Measurements from ENCODE around the gene BEND5. TPM values are rescaled to one million over a fixed set of nuclear protein-coding genes. Genes with fewer than 3 reads are reported as not detected.

Gene BEND5
- polyA plus RNA-seq, 6 donors from 2014 or later: 38.1 to 62.9 (median 48.8) TPM

DNA sequence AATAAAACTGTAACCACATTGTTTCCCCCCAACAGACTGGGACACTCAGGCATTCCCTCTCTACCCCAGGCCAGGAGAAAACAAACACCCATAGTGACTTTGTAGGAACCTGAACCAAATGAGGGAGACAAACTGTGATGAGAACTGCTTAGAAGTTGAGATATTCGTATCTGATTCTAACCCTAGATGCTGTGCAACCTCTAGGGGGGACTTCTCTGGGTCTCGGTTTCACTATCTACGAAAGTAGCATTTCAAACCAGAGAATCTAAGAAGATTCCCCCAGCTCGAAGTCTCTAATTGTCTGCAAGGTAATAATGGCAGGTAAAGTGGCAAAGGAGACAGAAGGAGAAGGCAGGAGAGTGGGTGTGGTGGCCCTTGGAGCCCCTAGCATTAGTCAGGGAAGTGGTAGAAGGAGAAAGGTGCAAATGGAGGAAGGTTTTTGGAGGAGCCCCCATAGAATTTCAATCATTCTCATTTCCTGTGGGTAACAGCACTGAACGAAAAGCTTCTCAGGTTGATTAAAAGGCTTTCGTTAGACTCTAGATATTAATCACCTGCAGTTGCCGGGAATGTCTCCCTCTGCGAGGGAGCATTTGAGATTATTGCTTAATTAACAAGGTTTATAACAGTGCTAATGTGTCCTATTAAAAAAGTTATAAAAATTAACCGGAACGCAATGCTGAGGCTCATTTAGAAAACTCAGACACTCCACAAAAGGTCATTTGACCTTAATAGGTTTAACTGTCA lies 46.4 kb downstream of the BEND5 start:
- Mint-ChIP-seq H3K4me3 (no peak overlapping the region), H3K27ac (peak overlapping the region in 4 of 6 donors; percentile 13 to 51 (median 32)), H3K4me1 (peaks cover 0 to 11% (median 5%) of the 10 kb centered on the region in 3 donors), H3K27me3 (no peaks in the 10 kb centered on the region), H3K9me3 (no peaks in the 10 kb centered on the region), H3K36me3 (peaks cover 24 to 31% of the 10 kb centered on the region in 2 donors)
- ATAC-seq (ENCODE audit: low read depth in 2 of 2) (no peak), DNase-seq (no peak)

- H3K27ac Mint-ChIP-seq: no peak overlapping the region
- H3K27me3 Mint-ChIP-seq: no peaks in the 10 kb centered on the region
- no peak overlapping the region for H3K4me3 Mint-ChIP-seq
- no peak for DNase-seq
- no peak for ATAC-seq (ENCODE audit: low read depth in 2 of 2)
- no peaks in the 10 kb centered on the region for H3K9me3 Mint-ChIP-seq
- peaks cover 0 to 4% (median 0%) of the 10 kb centered on the region in 3 donors for H3K4me1 Mint-ChIP-seq
- peaks cover 10 to 20% of the 10 kb centered on the region in 2 donors for H3K36me3 Mint-ChIP-seq
These were observed 48.1 kb downstream of the BEND5 start for GRCh38 chr1:48728584-48728983.

- H3K9me3 Mint-ChIP-seq: no peaks in the 10 kb centered on the region
- no peak for ATAC-seq (ENCODE audit: low read depth in 2 of 2)
- H3K27ac Mint-ChIP-seq: no peak overlapping the region
- H3K4me3 Mint-ChIP-seq: no peak overlapping the region
- H3K27me3 Mint-ChIP-seq: no peaks in the 10 kb centered on the region
- H3K4me1 Mint-ChIP-seq: peaks cover 0 to 4% (median 0%) of the 10 kb centered on the region in 3 donors
- H3K36me3 Mint-ChIP-seq: peaks cover 10 to 20% of the 10 kb centered on the region in 2 donors
- no peak for DNase-seq
These were observed 50.0 kb downstream of the BEND5 start for GRCh38 chr1:48726557-48727215.

GRCh38 chr1:48726139-48726538 lies 50.6 kb downstream of the BEND5 start:
- Mint-ChIP-seq H3K27ac (no peak overlapping the region), H3K9me3 (no peaks in the 10 kb centered on the region), H3K4me3 (no peak overlapping the region), H3K4me1 (peaks cover 0 to 4% (median 0%) of the 10 kb centered on the region in 3 donors), H3K27me3 (no peaks in the 10 kb centered on the region), H3K36me3 (peaks cover 10 to 20% of the 10 kb centered on the region in 2 donors)
- ATAC-seq (ENCODE audit: low read depth in 2 of 2) (no peak), DNase-seq (no peak)

DNA sequence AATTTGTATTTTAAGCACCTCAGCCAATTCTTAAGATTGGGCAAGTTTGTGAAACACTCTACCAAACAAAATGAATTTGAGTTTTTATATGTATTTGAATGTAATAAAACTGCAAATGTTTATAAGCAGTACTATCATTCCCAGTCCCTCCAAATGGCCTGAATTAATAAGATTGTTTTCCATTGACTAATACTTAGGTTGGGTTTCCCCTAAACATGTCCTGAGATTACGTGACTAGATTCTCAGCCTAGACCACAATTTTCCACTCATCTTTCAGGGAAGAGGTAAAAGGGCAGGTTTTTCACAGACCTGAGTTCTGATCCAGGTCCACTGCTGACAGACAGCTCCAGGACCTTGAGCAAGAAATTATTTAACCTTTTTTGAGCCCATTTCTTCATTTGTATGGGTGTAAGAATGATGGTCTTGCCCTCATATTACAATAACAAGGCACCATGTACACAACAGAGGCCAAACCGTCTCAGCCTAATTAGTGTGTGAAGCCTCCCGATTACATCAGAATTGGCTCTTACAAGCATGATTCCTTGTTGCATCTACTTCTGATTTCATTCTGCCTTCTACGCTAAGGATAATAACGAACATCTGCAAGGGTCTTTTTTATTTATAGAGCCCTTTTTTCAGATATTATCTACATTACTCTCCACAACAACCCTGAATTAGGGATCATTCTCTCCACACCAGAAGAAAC lies 51.2 kb downstream of the BEND5 start:
- Mint-ChIP-seq H3K27ac (no peak overlapping the region), H3K27me3 (no peaks in the 10 kb centered on the region), H3K4me3 (no peak overlapping the region), H3K36me3 (peaks cover 10 to 20% of the 10 kb centered on the region in 2 donors), H3K9me3 (no peaks in the 10 kb centered on the region), H3K4me1 (peaks cover 3 to 5% (median 4%) of the 10 kb centered on the region in 3 donors)
- ATAC-seq (ENCODE audit: low read depth in 2 of 2): no peak
- DNase-seq: no peak

- H3K4me3 Mint-ChIP-seq: no peak overlapping the region
- no peaks in the 10 kb centered on the region for H3K27me3 Mint-ChIP-seq
- no peaks in the 10 kb centered on the region for H3K36me3 Mint-ChIP-seq
- DNase-seq: no peak
- H3K4me1 Mint-ChIP-seq: peaks cover 0 to 6% (median 5%) of the 10 kb centered on the region in 3 donors
- no peak for ATAC-seq (ENCODE audit: low read depth in 2 of 2)
- H3K9me3 Mint-ChIP-seq: no peaks in the 10 kb centered on the region
- H3K27ac Mint-ChIP-seq: peak overlapping the region in 2 of 6 donors; percentile 55 to 82
These were observed 55.8 kb downstream of the BEND5 start for GRCh38 chr1:48720929-48721328.

GRCh38 chr1:48718705-48719104 lies 58.0 kb downstream of the BEND5 start:
- ATAC-seq (ENCODE audit: low read depth in 2 of 2) (no peak), DNase-seq (no peak)
- Mint-ChIP-seq H3K4me1 (peaks cover 3 to 6% (median 5%) of the 10 kb centered on the region in 3 donors), H3K9me3 (no peaks in the 10 kb centered on the region), H3K27ac (peak overlapping the region in 1 of 6 donors; percentile 36), H3K27me3 (no peaks in the 10 kb centered on the region), H3K4me3 (no peak overlapping the region), H3K36me3 (no peaks in the 10 kb centered on the region)

GRCh38 chr1:48718116-48718630 lies 58.5 kb downstream of the BEND5 start:
- peak overlapping the region in 1 of 6 donors; percentile 23 for H3K27ac Mint-ChIP-seq
- H3K27me3 Mint-ChIP-seq: no peaks in the 10 kb centered on the region
- H3K9me3 Mint-ChIP-seq: no peaks in the 10 kb centered on the region
- DNase-seq (no peak), ATAC-seq (ENCODE audit: low read depth in 2 of 2) (no peak)
- H3K4me1 Mint-ChIP-seq: peaks cover 3 to 6% (median 5%) of the 10 kb centered on the region in 3 donors
- no peaks in the 10 kb centered on the region for H3K36me3 Mint-ChIP-seq
- no peak overlapping the region for H3K4me3 Mint-ChIP-seq

- Mint-ChIP-seq H3K27ac (peak overlapping the region in 1 of 6 donors; percentile 46), H3K36me3 (no peaks in the 10 kb centered on the region)
These were observed 59.6 kb downstream of the BEND5 start for GRCh38 chr1:48717082-48717481.

GRCh38 chr1:48715921-48716320 lies 60.8 kb downstream of the BEND5 start:
- Mint-ChIP-seq H3K27me3 (no peaks in the 10 kb centered on the region), H3K4me1 (peaks cover 3 to 6% (median 4%) of the 10 kb centered on the region in 3 donors), H3K36me3 (no peaks in the 10 kb centered on the region), H3K4me3 (no peak overlapping the region), H3K9me3 (no peaks in the 10 kb centered on the region), H3K27ac (no peak overlapping the region)
- no peak for ATAC-seq (ENCODE audit: low read depth in 2 of 2)
- no peak for DNase-seq

More at GRCh38 chr1:48717082-48717481, 59.6 kb downstream of the BEND5 start:
- H3K27me3 Mint-ChIP-seq: no peaks in the 10 kb centered on the region
- no peak overlapping the region for H3K4me3 Mint-ChIP-seq
- ATAC-seq (ENCODE audit: low read depth in 2 of 2) (no peak), DNase-seq (no peak)
- no peaks in the 10 kb centered on the region for H3K9me3 Mint-ChIP-seq
- H3K4me1 Mint-ChIP-seq: peaks cover 3 to 6% (median 5%) of the 10 kb centered on the region in 3 donors

DNA sequence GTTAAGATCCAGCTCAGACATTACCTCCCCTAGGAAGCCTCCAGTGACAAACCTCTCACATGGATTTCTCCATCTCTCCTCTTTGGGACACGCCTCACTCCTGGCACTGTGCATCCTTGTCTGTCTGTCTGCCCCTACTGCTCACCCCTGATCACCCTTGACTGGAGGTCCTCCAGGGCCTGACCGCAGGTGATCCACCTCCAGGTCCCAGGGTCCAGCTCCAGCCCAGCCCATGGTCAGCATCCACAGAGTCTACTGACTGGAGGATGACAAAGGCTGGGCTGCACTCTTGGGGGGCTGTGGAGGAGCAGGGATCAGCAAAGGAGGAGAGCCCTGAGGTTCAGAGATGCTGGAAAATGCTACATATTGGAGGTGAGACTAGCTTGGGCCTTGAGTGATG lies 65.8 kb downstream of the BEND5 start:
- Mint-ChIP-seq H3K4me3 (no peak overlapping the region), H3K27me3 (no peaks in the 10 kb centered on the region), H3K36me3 (no peaks in the 10 kb centered on the region), H3K27ac (no peak overlapping the region), H3K4me1 (peaks cover 0 to 3% (median 0%) of the 10 kb centered on the region in 3 donors), H3K9me3 (no peaks in the 10 kb centered on the region)
- no peak for ATAC-seq (ENCODE audit: low read depth in 2 of 2)
- DNase-seq: no peak

DNA sequence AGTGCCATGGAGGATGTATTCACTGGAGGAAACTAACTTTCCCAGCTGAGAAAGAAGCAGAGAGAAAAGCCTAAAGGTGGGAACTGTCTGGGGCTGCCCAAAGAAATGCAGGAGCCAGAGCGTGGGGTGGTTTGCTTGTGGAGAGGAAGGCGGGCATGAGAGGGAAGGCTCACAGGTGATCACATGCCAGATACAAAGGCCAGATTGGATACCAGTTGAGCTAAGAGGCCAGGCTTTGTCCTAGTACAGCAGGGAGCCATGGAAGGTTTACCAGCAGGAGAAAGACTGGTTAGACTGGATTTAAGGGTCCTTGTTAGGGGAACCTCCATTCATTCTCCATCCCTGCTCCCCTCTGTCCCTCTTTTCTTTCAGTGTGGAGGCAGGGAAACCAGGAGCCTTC lies 66.4 kb downstream of the BEND5 start:
- ATAC-seq (ENCODE audit: low read depth in 2 of 2) (no peak), DNase-seq (no peak)
- H3K36me3 Mint-ChIP-seq: no peaks in the 10 kb centered on the region

GRCh38 chr1:48704736-48705135 lies 72.0 kb downstream of the BEND5 start:
- no peak for DNase-seq
- H3K27me3 Mint-ChIP-seq: peaks cover 0 to 16% (median 11%) of the 10 kb centered on the region in 3 donors
- H3K9me3 Mint-ChIP-seq: no peaks in the 10 kb centered on the region
- no peak for ATAC-seq (ENCODE audit: low read depth in 2 of 2)
- no peak overlapping the region for H3K4me3 Mint-ChIP-seq
- peaks cover 0 to 3% (median 0%) of the 10 kb centered on the region in 3 donors for H3K4me1 Mint-ChIP-seq
- H3K36me3 Mint-ChIP-seq: no peaks in the 10 kb centered on the region
- no peak overlapping the region for H3K27ac Mint-ChIP-seq

More for the DNA sequence above, 66.4 kb downstream of the BEND5 start:
- H3K4me3 Mint-ChIP-seq: no peak overlapping the region
- no peak overlapping the region for H3K27ac Mint-ChIP-seq
- H3K27me3 Mint-ChIP-seq: no peaks in the 10 kb centered on the region
- no peaks in the 10 kb centered on the region for H3K9me3 Mint-ChIP-seq
- peaks cover 0 to 3% (median 0%) of the 10 kb centered on the region in 3 donors for H3K4me1 Mint-ChIP-seq

Data from naive B cell (primary cell).